A673 (cell line): Measurements from ENCODE around the gene ORM1.

ENCODE experiments used
- EZH2 ChIP-seq: fragments of 200-600 bp; sonication (generic); IDR thresholded peaks from 2 replicates; pipeline ENCODE4 v1.6.1; 2017; ENCODE audit warnings: borderline replicate concordance, low read depth, mild to moderate bottlenecking, mixed read lengths, antibody characterized with exemption, low read length; ENCODE audit not compliant: poor library complexity, severe bottlenecking
- TF ChIP-seq, protein P1 (sequence below): fragments of 300-800, 200-600 bp; sonication (generic); conservative IDR thresholded peaks from 2 replicates; pipeline ENCODE4 v1.5.1; 2017; ENCODE audit warnings: low read depth, mild to moderate bottlenecking, antibody characterized with exemption, low read length, moderate library complexity, mixed read lengths

DNA sequence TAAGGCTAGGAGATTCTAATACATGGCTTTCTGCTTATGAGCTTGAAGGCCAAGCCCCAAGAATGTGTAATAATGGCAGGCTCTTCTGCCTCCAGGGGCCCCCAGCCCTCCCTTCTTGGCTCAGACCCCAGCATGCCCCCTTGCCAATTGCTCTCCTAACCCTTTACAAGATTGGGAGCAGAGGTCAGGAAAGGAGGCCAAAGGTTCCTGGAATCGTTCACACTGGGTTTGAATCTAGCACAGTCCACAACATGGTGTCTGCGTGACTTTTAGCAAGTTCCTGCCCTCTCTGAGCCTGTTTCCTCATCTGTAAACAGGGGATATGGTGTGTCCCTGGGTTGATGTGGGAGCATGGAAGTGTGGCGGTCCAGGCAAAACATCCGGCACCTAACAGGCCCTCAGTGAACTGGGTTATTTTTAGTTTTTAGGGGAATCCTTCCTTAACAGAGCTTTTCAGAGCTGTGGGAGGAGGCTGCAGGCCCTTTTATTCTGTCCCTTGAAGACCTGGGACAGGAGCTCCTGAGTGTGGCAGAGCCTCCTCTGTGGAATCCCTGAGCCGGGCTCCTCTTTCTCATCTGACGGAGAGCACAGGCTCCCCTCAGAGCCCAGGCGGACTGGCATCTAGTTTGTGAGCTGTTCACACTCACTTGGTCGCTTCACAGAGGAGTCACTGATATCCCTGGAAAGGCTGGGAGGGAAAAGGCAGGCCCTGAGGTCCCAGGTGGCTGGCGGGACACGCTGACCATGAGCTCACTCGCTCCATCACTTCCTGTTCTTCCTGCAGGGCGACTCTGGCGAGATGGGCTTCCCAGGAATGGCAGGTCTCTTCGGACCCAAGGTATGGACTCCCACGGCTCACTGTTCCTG lies 23.4 kb upstream of the ORM1 start:
- TF ChIP-seq, protein P1, sequence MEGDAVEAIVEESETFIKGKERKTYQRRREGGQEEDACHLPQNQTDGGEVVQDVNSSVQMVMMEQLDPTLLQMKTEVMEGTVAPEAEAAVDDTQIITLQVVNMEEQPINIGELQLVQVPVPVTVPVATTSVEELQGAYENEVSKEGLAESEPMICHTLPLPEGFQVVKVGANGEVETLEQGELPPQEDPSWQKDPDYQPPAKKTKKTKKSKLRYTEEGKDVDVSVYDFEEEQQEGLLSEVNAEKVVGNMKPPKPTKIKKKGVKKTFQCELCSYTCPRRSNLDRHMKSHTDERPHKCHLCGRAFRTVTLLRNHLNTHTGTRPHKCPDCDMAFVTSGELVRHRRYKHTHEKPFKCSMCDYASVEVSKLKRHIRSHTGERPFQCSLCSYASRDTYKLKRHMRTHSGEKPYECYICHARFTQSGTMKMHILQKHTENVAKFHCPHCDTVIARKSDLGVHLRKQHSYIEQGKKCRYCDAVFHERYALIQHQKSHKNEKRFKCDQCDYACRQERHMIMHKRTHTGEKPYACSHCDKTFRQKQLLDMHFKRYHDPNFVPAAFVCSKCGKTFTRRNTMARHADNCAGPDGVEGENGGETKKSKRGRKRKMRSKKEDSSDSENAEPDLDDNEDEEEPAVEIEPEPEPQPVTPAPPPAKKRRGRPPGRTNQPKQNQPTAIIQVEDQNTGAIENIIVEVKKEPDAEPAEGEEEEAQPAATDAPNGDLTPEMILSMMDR = no peak
- no peak for TF ChIP-seq EZH2
